GM12872 (cell line): ENCODE results near the gene ALDH1A1.

Experiments used
- CTCF ChIP-seq: IDR thresholded peaks from 3 replicates; pipeline ENCODE4 v1.5.1; 2011; ENCODE audit warnings: low read depth, mild to moderate bottlenecking, low read length, moderate library complexity; ENCODE audit not compliant: insufficient read depth

The ALDH1A1 gene

GRCh38 chr9:72977670-72978069 lies 24.8 kb upstream of the ALDH1A1 start:
- no peak for TF ChIP-seq CTCF

- TF ChIP-seq CTCF = no peak
These were observed 21.6 kb upstream of the ALDH1A1 start for GRCh38 chr9:72974501-72974900.

GRCh38 chr9:72972636-72973035 lies 19.8 kb upstream of the ALDH1A1 start:
- TF ChIP-seq CTCF = no peak

- TF ChIP-seq CTCF = no peak
These were observed 18.6 kb upstream of the ALDH1A1 start for GRCh38 chr9:72971411-72971810.

- no peak for TF ChIP-seq CTCF
These were observed 7.6 kb upstream of the ALDH1A1 start for GRCh38 chr9:72960446-72960845.

GRCh38 chr9:72958485-72959281 lies 5.8 kb upstream of the ALDH1A1 start:
- TF ChIP-seq CTCF = no peak

GRCh38 chr9:72955571-72955970 lies 2.7 kb upstream of the ALDH1A1 start:
- no peak for TF ChIP-seq CTCF
